Thymus (tissue), 11 donors: ENCODE measurements around the gene PKN3. TPM values are rescaled to one million over a fixed set of nuclear protein-coding genes. Genes with fewer than 3 reads are reported as not detected.

Experiments used
- DNase-seq, 9 donors: peaks; one replicate each; pipeline ENCODE4 v3.0.0-alpha.2; 2013; ENCODE audit warnings: low spot score in 9 of 9, low read depth in 6 of 9, missing footprints in 1 of 9
- H3K27ac ChIP-seq, 2 donors: one replicate each; pipeline ENCODE4 v1.5.1; 2013; ENCODE audit warnings: control low read depth in 1 of 2, low read depth in 1 of 2, low read length in 1 of 2, mild to moderate bottlenecking in 1 of 2, moderate library complexity in 1 of 2
- H3K27me3 ChIP-seq, 2 donors: one replicate each; pipeline ENCODE4 v1.5.1; 2013; ENCODE audit warnings: low read length in 1 of 2; ENCODE audit not compliant: control insufficient read depth in 2 of 2, insufficient read depth in 1 of 2
- H3K36me3 ChIP-seq, 2 donors: one replicate each; pipeline ENCODE4 v1.5.1; 2013; ENCODE audit warnings: low read length in 1 of 2, mild to moderate bottlenecking in 1 of 2, moderate library complexity in 1 of 2; ENCODE audit not compliant: control insufficient read depth in 2 of 2, insufficient read depth in 2 of 2
- H3K4me1 ChIP-seq, 2 donors: one replicate each; pipeline ENCODE4 v1.5.1; 2013; ENCODE audit warnings: low read length in 2 of 2; ENCODE audit not compliant: control insufficient read depth in 2 of 2, insufficient read depth in 2 of 2
- H3K4me3 ChIP-seq, 2 donors: one replicate each; pipeline ENCODE4 v1.5.1; 2013; ENCODE audit warnings: low read length in 2 of 2, control low read depth in 1 of 2, mild to moderate bottlenecking in 1 of 2
- H3K9me3 ChIP-seq, 2 donors: one replicate each; pipeline ENCODE4 v1.5.1; 2013; ENCODE audit warnings: low read length in 1 of 2, mild to moderate bottlenecking in 1 of 2; ENCODE audit not compliant: control insufficient read depth in 2 of 2, insufficient read depth in 1 of 2
- WGBS: extraction: QIAGEN DNeasy Blood & Tissue Kit; methylation state at CpG from one replicate; pipeline ENCODE4 v1.1.7; 2013; 5-methylcytosine and 5-hydroxymethylcytosine counted together
- polyA plus RNA-seq: library from polyadenylated mRNA; stranded (reverse); fragments of 200-250 nt; gene quantifications from one replicate; pipeline ENCODE4 v1.2.3, GENCODE V29; 2013
- total RNA-seq: library from RNA; stranded (reverse); fragments of 120-200 nt; gene quantifications from one replicate; pipeline ENCODE4 v1.2.4, GENCODE V29; 2013
- donor health status: healthy.

PKN3 gene
- total and polyA plus RNA-seq, 2 donors: 3.8 to 10.4 TPM

DNA sequence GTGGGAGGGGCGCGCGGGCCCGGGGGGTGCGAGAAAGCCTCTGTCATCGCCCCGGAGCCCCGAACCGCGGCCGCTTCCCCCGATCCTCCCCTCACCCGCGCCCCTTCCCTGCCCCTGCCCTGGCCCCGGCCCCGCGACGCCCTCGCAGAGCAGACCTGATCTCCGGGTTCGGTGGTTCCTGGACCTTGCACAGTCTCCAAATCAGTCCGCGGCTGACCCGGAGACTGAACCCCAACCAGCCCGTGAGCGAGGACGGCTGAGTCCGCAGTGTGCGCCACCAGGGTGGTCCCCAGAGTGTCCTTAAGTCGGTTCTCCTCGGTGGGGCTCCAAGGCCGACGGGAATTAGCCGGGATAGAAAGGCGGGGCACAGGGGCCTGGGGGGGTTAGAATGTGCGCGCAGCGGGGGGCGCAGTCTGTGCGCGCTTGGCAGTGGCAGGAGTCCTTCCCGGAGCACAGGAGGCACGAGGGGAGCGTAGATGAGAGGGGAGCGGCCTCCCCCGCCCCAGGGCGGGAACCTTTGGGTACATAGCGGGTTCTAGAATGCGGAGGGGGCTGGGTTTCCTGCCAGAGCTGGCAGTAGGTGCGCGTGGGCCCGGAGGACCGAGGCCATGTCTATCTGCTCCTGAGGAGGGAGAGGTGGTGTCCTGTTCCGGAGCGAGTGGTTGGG lies 779 bp downstream of the PKN3 start:
- DNase-seq: peak in 3 of 9 donors; percentile 46 to 63 (median 50)

DNA sequence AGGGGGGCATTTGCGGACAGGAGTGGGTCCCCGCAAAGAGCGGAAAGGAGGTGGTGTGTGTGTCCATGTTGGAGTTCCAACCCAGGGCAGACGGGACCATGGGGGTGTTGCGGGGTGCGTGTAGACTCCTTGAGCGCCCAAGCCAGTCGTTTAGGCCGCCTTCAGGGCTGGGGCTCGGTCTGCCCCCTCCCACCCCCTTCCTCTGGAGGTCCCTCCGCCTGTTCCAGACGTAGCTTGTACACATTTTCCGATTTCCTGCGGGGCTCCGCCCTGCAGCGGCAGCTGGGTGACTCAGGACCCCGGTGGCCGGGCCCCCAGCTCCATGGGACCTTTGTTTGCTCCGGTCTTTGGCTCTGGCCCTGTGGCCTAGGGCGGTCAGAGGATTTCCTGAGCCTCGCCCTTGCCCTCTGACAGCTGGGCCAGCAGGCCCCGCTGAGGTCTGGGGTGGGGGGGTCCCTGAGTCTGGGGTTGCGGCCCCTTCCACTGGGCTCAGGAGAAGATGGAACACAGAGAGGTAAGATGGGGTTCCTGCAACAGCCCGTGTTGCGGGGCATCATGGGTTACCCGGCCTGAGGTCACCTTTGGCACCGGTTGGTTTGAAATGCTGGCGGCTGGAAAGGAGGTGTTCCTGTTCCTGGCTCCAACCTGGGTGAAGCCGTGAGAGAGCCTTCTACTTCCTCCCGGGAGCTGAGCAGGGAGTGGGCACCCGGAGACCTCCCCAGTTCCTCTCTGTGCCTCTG lies 1.5 kb downstream of the PKN3 start:
- peaks cover 0 to 3% of the 10 kb centered on the region in 2 donors for H3K27me3 ChIP-seq
- peak overlapping the region; percentile 57 to 88 for H3K4me3 ChIP-seq
- DNase-seq: no peak
- peaks cover 3 to 12% of the 10 kb centered on the region in 2 donors for H3K4me1 ChIP-seq
- peaks cover 0 to 8% of the 10 kb centered on the region in 2 donors for H3K36me3 ChIP-seq
- no peak overlapping the region for H3K27ac ChIP-seq
- peaks cover 0 to 4% of the 10 kb centered on the region in 2 donors for H3K9me3 ChIP-seq
- WGBS: 91% methylated on average over 31 of the region's 31 CpGs

More for the DNA sequence above, 779 bp downstream of the PKN3 start:
- H3K27me3 ChIP-seq: peaks cover 0 to 3% of the 10 kb centered on the region in 2 donors
- peaks cover 0 to 4% of the 10 kb centered on the region in 2 donors for H3K9me3 ChIP-seq
- peaks cover 0 to 8% of the 10 kb centered on the region in 2 donors for H3K36me3 ChIP-seq
- peaks cover 3 to 12% of the 10 kb centered on the region in 2 donors for H3K4me1 ChIP-seq
- peak overlapping the region in 1 of 2 donors; percentile 52 for H3K27ac ChIP-seq
- peak overlapping the region; percentile 57 to 88 for H3K4me3 ChIP-seq
- 7% methylated on average over 55 of the region's 55 CpGs for WGBS

DNA sequence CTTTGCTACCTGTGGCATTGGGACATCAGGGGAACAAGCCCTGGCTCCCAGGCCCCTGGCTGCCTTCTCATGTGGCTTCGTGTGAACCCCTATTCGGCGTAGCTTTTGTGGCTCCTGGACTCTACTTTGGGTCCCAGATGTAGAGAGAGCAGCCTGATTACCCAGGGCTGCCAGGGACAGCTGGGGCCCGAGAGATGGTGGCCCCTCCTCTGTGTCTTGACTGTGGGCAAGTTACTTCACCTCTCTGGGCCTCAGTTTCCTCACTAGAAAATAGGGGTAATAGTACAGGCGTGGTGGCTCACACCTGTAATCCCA lies 2.0 kb downstream of the PKN3 start:
- 96% methylated on average over 5 of the region's 5 CpGs for WGBS
- Histone ChIP-seq H3K27me3 (peaks cover 0 to 3% of the 10 kb centered on the region in 2 donors), H3K9me3 (peaks cover 0 to 4% of the 10 kb centered on the region in 2 donors), H3K4me1 (peaks cover 3 to 12% of the 10 kb centered on the region in 2 donors), H3K27ac (no peak overlapping the region), H3K36me3 (peaks cover 0 to 8% of the 10 kb centered on the region in 2 donors), H3K4me3 (no peak overlapping the region)
- DNase-seq: no peak

GRCh38 chr9:128705051-128705965 lies 3.0 kb downstream of the PKN3 start:
- H3K27ac ChIP-seq: no peak overlapping the region

GRCh38 chr9:128706045-128706444 lies 3.7 kb downstream of the PKN3 start:
- H3K27me3 ChIP-seq: peaks cover 0 to 3% of the 10 kb centered on the region in 2 donors
- no peak overlapping the region for H3K4me3 ChIP-seq
- H3K27ac ChIP-seq: no peak overlapping the region
- DNase-seq: no peak
- peaks cover 0 to 4% of the 10 kb centered on the region in 2 donors for H3K9me3 ChIP-seq
- WGBS: 100% methylated on average over 1 of the region's 1 CpG
- peaks cover 0 to 8% of the 10 kb centered on the region in 2 donors for H3K36me3 ChIP-seq
- H3K4me1 ChIP-seq: peaks cover 3 to 12% of the 10 kb centered on the region in 2 donors

More at GRCh38 chr9:128705051-128705965, 3.0 kb downstream of the PKN3 start:
- no peak for DNase-seq
- peaks cover 0 to 3% of the 10 kb centered on the region in 2 donors for H3K27me3 ChIP-seq
- H3K4me1 ChIP-seq: peaks cover 3 to 12% of the 10 kb centered on the region in 2 donors
- 97% methylated on average over 36 of the region's 36 CpGs for WGBS
- peaks cover 0 to 8% of the 10 kb centered on the region in 2 donors for H3K36me3 ChIP-seq
- H3K4me3 ChIP-seq: no peak overlapping the region
- peaks cover 0 to 4% of the 10 kb centered on the region in 2 donors for H3K9me3 ChIP-seq

DNA sequence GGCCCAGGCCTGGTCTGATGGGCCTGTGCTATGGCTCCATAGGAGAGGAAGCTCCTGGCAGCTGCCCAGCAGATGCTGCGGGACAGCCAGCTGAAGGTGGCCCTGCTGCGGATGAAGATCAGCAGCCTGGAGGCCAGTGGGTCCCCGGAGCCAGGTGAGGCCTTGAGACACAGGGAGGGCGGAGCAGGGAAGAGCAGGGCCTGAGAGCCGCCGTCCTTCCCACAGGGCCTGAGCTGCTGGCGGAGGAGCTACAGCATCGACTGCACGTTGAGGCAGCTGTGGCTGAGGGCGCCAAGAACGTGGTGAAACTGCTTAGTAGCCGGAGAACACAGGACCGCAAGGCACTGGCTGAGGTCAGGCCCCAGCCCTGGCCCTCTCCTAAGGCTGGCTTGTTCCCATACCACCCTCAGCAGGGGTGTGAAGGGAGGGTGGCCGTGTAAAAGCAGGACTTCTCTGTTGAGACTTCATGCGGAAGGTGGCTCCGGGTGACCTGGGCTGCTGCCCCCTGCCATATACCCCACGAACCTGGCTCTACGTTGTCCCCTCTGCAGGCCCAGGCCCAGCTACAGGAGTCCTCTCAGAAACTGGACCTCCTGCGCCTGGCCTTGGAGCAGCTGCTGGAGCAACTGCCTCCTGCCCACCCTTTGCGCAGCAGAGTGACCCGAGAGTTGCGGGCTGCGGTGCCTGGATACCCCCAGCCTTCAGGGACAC lies 4.5 kb downstream of the PKN3 start:
- no peak for DNase-seq
- no peak overlapping the region for H3K27ac ChIP-seq
- H3K27me3 ChIP-seq: peaks cover 0 to 3% of the 10 kb centered on the region in 2 donors
- 96% methylated on average over 23 of the region's 23 CpGs for WGBS
- H3K4me3 ChIP-seq: no peak overlapping the region
- H3K36me3 ChIP-seq: peaks cover 0 to 8% of the 10 kb centered on the region in 2 donors
- H3K4me1 ChIP-seq: peaks cover 3 to 12% of the 10 kb centered on the region in 2 donors
- peaks cover 0 to 4% of the 10 kb centered on the region in 2 donors for H3K9me3 ChIP-seq

DNA sequence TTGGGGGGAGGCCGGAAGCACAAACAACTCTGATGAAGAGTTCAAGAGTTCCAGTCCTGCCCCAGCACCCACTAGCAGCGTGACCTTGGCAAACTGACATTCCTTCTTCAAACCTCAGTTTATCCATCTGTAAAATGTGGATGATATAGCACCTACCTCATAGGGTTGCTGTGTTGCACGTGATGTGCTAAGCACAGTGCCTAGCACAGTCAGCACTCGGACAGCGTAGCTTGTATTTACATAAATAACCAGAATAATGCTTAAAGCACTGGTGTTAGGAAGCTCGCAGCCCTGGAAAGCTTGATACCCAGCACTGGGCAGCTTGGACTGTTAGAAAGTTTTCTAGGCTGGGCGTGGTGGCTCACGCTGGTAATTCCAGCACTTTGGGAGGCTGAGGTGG lies 5.1 kb downstream of the PKN3 start:
- H3K9me3 ChIP-seq: peaks cover 0 to 4% of the 10 kb centered on the region in 2 donors
- H3K4me1 ChIP-seq: peaks cover 3 to 8% of the 10 kb centered on the region in 2 donors
- 99% methylated on average over 8 of the region's 8 CpGs for WGBS
- DNase-seq: no peak
- peaks cover 0 to 8% of the 10 kb centered on the region in 2 donors for H3K36me3 ChIP-seq
- no peak overlapping the region for H3K4me3 ChIP-seq
- peaks cover 0 to 3% of the 10 kb centered on the region in 2 donors for H3K27me3 ChIP-seq
- no peak overlapping the region for H3K27ac ChIP-seq
